Karpas-422 (cell line): ENCODE results near the gene SUPT3H. TPM values are rescaled to one million over a fixed set of nuclear protein-coding genes. Genes with fewer than 3 reads are reported as not detected.

Experiments
- DNase-seq: peaks from one replicate; pipeline ENCODE4 v3.0.0-alpha.2; 2015
- H2AFZ ChIP-seq: fragments of 200-600 bp; sonication (generic); 2 replicates; pipeline ENCODE4 v1.6.1; 2014; ENCODE audit warnings: antibody characterized with exemption, low read length, mixed read lengths
- H3K27ac ChIP-seq: fragments of 200-600 bp; sonication (generic); 2 replicates; pipeline ENCODE4 v1.5.1; 2014; ENCODE audit warnings: mild to moderate bottlenecking, low read length, moderate library complexity
- H3K27me3 ChIP-seq: fragments of 200-600 bp; sonication (generic); 2 replicates; pipeline ENCODE4 v1.6.1; 2014; ENCODE audit warnings: low read length, mixed read lengths
- H3K36me3 ChIP-seq: fragments of 200-600 bp; sonication (generic); 2 replicates; pipeline ENCODE4 v1.6.1; 2014; ENCODE audit warnings: low read length, mixed read lengths; ENCODE audit not compliant: insufficient read depth
- H3K4me1 ChIP-seq: fragments of 200-600 bp; sonication (generic); 2 replicates; pipeline ENCODE4 v1.6.1; 2014; ENCODE audit warnings: mild to moderate bottlenecking, low read length, mixed read lengths
- H3K4me2 ChIP-seq: fragments of 200-600 bp; sonication (generic); 2 replicates; pipeline ENCODE4 v1.6.1; 2014; ENCODE audit warnings: low read length, low read depth, mild to moderate bottlenecking; ENCODE audit not compliant: poor library complexity, severe bottlenecking
- H3K4me3 ChIP-seq: fragments of 200-600 bp; sonication (generic); 2 replicates; pipeline ENCODE4 v1.5.1; 2014; ENCODE audit warnings: mild to moderate bottlenecking, antibody characterized with exemption, low read length, mixed read lengths
- H3K79me2 ChIP-seq: fragments of 200-600 bp; sonication (generic); 2 replicates; pipeline ENCODE4 v1.6.1; 2014; ENCODE audit warnings: mild to moderate bottlenecking, low read length, mixed read lengths
- H3K9ac ChIP-seq: fragments of 200-600 bp; sonication (generic); 2 replicates; pipeline ENCODE4 v1.6.0; 2014; ENCODE audit warnings: low read length
- H3K9me2 ChIP-seq: fragments of 200-600 bp; sonication (generic), shearing (Covaris generic); replicated peaks from 2 replicates; pipeline ENCODE4 v1.6.0; 2014; ENCODE audit warnings: mild to moderate bottlenecking, low read length, moderate library complexity; ENCODE audit not compliant: insufficient read depth
- H3K9me3 ChIP-seq: fragments of 300-700, 200-600 bp; sonication (generic); 2 replicates; pipeline ENCODE4 v1.6.1; 2014; ENCODE audit warnings: low read length, mixed read lengths
- H4K20me1 ChIP-seq: fragments of 200-600 bp; sonication (generic); 2 replicates; pipeline ENCODE4 v1.6.1; 2014; ENCODE audit warnings: mild to moderate bottlenecking, antibody characterized with exemption, low read length, low read depth; ENCODE audit not compliant: insufficient read depth
- total RNA-seq: library from RNA; depleted of rRNA; stranded (reverse); fragments of >200 nt; shearing (Covaris generic); gene quantifications from 2 replicates; pipeline ENCODE4 v1.2.3, GENCODE V29; 2014; ENCODE audit warnings: low replicate concordance

The SUPT3H gene
- total RNA-seq, 1 experiment from 2014 or later, result 2.6 TPM

- no peak overlapping the region for H3K27ac ChIP-seq
- no peaks in the 10 kb centered on the region for H3K79me2 ChIP-seq
- no peak overlapping the region for H3K4me3 ChIP-seq
- no peak for DNase-seq
- no peak overlapping the region for H3K4me2 ChIP-seq
- no peak overlapping the region for H3K9ac ChIP-seq
- H3K27me3 ChIP-seq, result no peaks in the 10 kb centered on the region
- H3K4me1 ChIP-seq, result no peaks in the 10 kb centered on the region
- no peaks in the 10 kb centered on the region for H3K9me2 ChIP-seq
- no peaks in the 10 kb centered on the region for H3K9me3 ChIP-seq
- no peak overlapping the region for H2AFZ ChIP-seq
- H3K36me3 ChIP-seq, result no peaks in the 10 kb centered on the region
- H4K20me1 ChIP-seq, result no peaks in the 10 kb centered on the region
These were observed 124.3 kb downstream of the SUPT3H start for GRCh38 chr6:45253453-45253852.

- H3K79me2 ChIP-seq, result no peaks in the 10 kb centered on the region
- no peaks in the 10 kb centered on the region for H3K4me1 ChIP-seq
- DNase-seq, result no peak
- H3K27ac ChIP-seq, result no peak overlapping the region
- no peaks in the 10 kb centered on the region for H4K20me1 ChIP-seq
- H3K9me3 ChIP-seq, result peaks cover 16% of the 10 kb centered on the region
- no peaks in the 10 kb centered on the region for H3K27me3 ChIP-seq
- H3K9me2 ChIP-seq, result no peaks in the 10 kb centered on the region
- no peak overlapping the region for H3K4me3 ChIP-seq
- H3K9ac ChIP-seq, result no peak overlapping the region
- H3K36me3 ChIP-seq, result no peaks in the 10 kb centered on the region
- no peak overlapping the region for H2AFZ ChIP-seq
- H3K4me2 ChIP-seq, result no peak overlapping the region
These were observed 146.1 kb downstream of the SUPT3H start for GRCh38 chr6:45231660-45232059.

- H3K9me2 ChIP-seq, result no peaks in the 10 kb centered on the region
- no peak overlapping the region for H2AFZ ChIP-seq
- no peak overlapping the region for H3K4me2 ChIP-seq
- H3K27me3 ChIP-seq, result no peaks in the 10 kb centered on the region
- no peak for DNase-seq
- no peak overlapping the region for H3K9ac ChIP-seq
- H3K36me3 ChIP-seq, result no peaks in the 10 kb centered on the region
- no peak overlapping the region for H3K4me3 ChIP-seq
- no peak overlapping the region for H3K27ac ChIP-seq
- H3K4me1 ChIP-seq, result no peaks in the 10 kb centered on the region
- peaks cover 16% of the 10 kb centered on the region for H3K9me3 ChIP-seq
- H4K20me1 ChIP-seq, result no peaks in the 10 kb centered on the region
- H3K79me2 ChIP-seq, result no peaks in the 10 kb centered on the region
These were observed 148.3 kb downstream of the SUPT3H start for GRCh38 chr6:45229416-45229815.

GRCh38 chr6:45226081-45226480 lies 151.7 kb downstream of the SUPT3H start:
- H3K4me2 ChIP-seq, result no peak overlapping the region
- no peak for DNase-seq
- no peak overlapping the region for H3K9ac ChIP-seq
- H3K4me3 ChIP-seq, result no peak overlapping the region
- no peaks in the 10 kb centered on the region for H3K36me3 ChIP-seq
- H3K9me3 ChIP-seq, result peaks cover 1% of the 10 kb centered on the region; the same call in 1 of the 2 replicates
- H3K79me2 ChIP-seq, result no peaks in the 10 kb centered on the region
- H3K27me3 ChIP-seq, result no peaks in the 10 kb centered on the region
- H2AFZ ChIP-seq, result no peak overlapping the region
- no peaks in the 10 kb centered on the region for H3K4me1 ChIP-seq
- H3K9me2 ChIP-seq, result no peaks in the 10 kb centered on the region
- no peak overlapping the region for H3K27ac ChIP-seq
- H4K20me1 ChIP-seq, result no peaks in the 10 kb centered on the region

- no peak overlapping the region for H2AFZ ChIP-seq
- no peaks in the 10 kb centered on the region for H3K27me3 ChIP-seq
- H4K20me1 ChIP-seq, result no peaks in the 10 kb centered on the region
These were observed 155.4 kb downstream of the SUPT3H start for GRCh38 chr6:45222380-45222779.

GRCh38 chr6:45215759-45216158 lies 162.0 kb downstream of the SUPT3H start:
- Histone ChIP-seq H3K4me2 (no peak overlapping the region), H3K9ac (no peak overlapping the region), H3K27me3 (no peaks in the 10 kb centered on the region), H3K9me3 (no peaks in the 10 kb centered on the region), H3K4me3 (no peak overlapping the region), H3K36me3 (no peaks in the 10 kb centered on the region), H2AFZ (no peak overlapping the region), H4K20me1 (no peaks in the 10 kb centered on the region), H3K27ac (no peak overlapping the region), H3K79me2 (no peaks in the 10 kb centered on the region), H3K9me2 (no peaks in the 10 kb centered on the region), H3K4me1 (no peaks in the 10 kb centered on the region)
- no peak for DNase-seq

More at GRCh38 chr6:45222380-45222779, 155.4 kb downstream of the SUPT3H start:
- no peaks in the 10 kb centered on the region for H3K79me2 ChIP-seq
- H3K4me1 ChIP-seq, result no peaks in the 10 kb centered on the region
- H3K9me2 ChIP-seq, result no peaks in the 10 kb centered on the region
- no peaks in the 10 kb centered on the region for H3K36me3 ChIP-seq
- no peaks in the 10 kb centered on the region for H3K9me3 ChIP-seq
- no peak overlapping the region for H3K4me3 ChIP-seq
- H3K27ac ChIP-seq, result no peak overlapping the region
- no peak for DNase-seq
- no peak overlapping the region for H3K4me2 ChIP-seq
- no peak overlapping the region for H3K9ac ChIP-seq

GRCh38 chr6:45212976-45213375 lies 164.8 kb downstream of the SUPT3H start:
- H3K9me2 ChIP-seq, result no peaks in the 10 kb centered on the region
- H3K79me2 ChIP-seq, result no peaks in the 10 kb centered on the region
- H2AFZ ChIP-seq, result no peak overlapping the region
- no peak overlapping the region for H3K4me3 ChIP-seq
- no peak overlapping the region for H3K27ac ChIP-seq
- no peaks in the 10 kb centered on the region for H4K20me1 ChIP-seq
- H3K36me3 ChIP-seq, result no peaks in the 10 kb centered on the region
- H3K9ac ChIP-seq, result no peak overlapping the region
- no peaks in the 10 kb centered on the region for H3K27me3 ChIP-seq
- H3K9me3 ChIP-seq, result no peaks in the 10 kb centered on the region
- H3K4me2 ChIP-seq, result no peak overlapping the region
- no peak for DNase-seq
- no peaks in the 10 kb centered on the region for H3K4me1 ChIP-seq

GRCh38 chr6:45209762-45210161 lies 168.0 kb downstream of the SUPT3H start:
- no peak overlapping the region for H3K4me3 ChIP-seq
- no peaks in the 10 kb centered on the region for H3K9me2 ChIP-seq
- no peaks in the 10 kb centered on the region for H3K79me2 ChIP-seq
- H2AFZ ChIP-seq, result no peak overlapping the region
- DNase-seq, result no peak
- H3K36me3 ChIP-seq, result no peaks in the 10 kb centered on the region
- no peaks in the 10 kb centered on the region for H3K9me3 ChIP-seq
- no peaks in the 10 kb centered on the region for H3K27me3 ChIP-seq
- no peak overlapping the region for H3K9ac ChIP-seq
- no peak overlapping the region for H3K27ac ChIP-seq
- no peaks in the 10 kb centered on the region for H4K20me1 ChIP-seq
- no peak overlapping the region for H3K4me2 ChIP-seq
- no peaks in the 10 kb centered on the region for H3K4me1 ChIP-seq
